Endothelial cell of umbilical vein (primary cell): ENCODE data around the gene CYBA. TPM values are rescaled to one million over a fixed set of nuclear protein-coding genes. Genes with fewer than 3 reads are reported as not detected.

Source experiments
- BruUV-seq: library from RNA; stranded (reverse); fragments of 400-500 nt; replicated peaks from 2 replicates; lab custom pipeline; 2021; lab: Mats Ljungman, UMichigan
- CTCF ChIA-PET: fragments of 300-600, 350-600 bp; sonication (Branson Sonifier 250); formaldehyde crosslinking; loops from one replicate; lab custom pipeline; 2021; ENCODE audit warnings: antibody characterized with exemption, inconsistent platforms; lab: Charles Lee
- POLR2A ChIA-PET: fragments of 300-600, 350-600 bp; sonication (Branson Sonifier 250); formaldehyde crosslinking; loops from one replicate; lab custom pipeline; 2021; ENCODE audit warnings: antibody characterized with exemption, inconsistent platforms; lab: Charles Lee
- DNase-seq: peaks from one replicate; pipeline ENCODE4 v3.0.0-alpha.2; 2011; ENCODE audit warnings: low read depth, low spot score
- FAIRE-seq: peaks from 2 replicates; lab custom pipeline; 2011; peaks lifted over from hg19 to GRCh38; lab: Jason Lieb, UNC
- H2AFZ ChIP-seq: 2 replicates; pipeline ENCODE4 v1.6.0; 2012; ENCODE audit warnings: low read depth, low read length, control low read depth, inconsistent platforms
- H3K27ac ChIP-seq: 2 replicates; pipeline ENCODE4 v1.5.1; 2011; ENCODE audit warnings: low read depth, mild to moderate bottlenecking, control low read depth, low read length, moderate library complexity; ENCODE audit not compliant: insufficient read depth
- H3K27me3 ChIP-seq, 2 experiments: 2 replicates each; pipeline versions ENCODE4 v1.6.0 to v1.6.1; 2011; ENCODE audit warnings: low read length in 2 of 2, mixed read lengths in 1 of 2; ENCODE audit not compliant: control insufficient read depth in 2 of 2, insufficient read depth in 2 of 2
- H3K36me3 ChIP-seq, 2 experiments: 2 replicates in 1 of 2; 3 replicates in 1 of 2; pipeline ENCODE4 v1.5.1; 2011; ENCODE audit warnings: low read length in 2 of 2, mild to moderate bottlenecking in 1 of 2, moderate library complexity in 1 of 2; ENCODE audit not compliant: control insufficient read depth in 2 of 2, insufficient read depth in 2 of 2; ENCODE audit errors: extremely low read depth in 1 of 2
- H3K4me1 ChIP-seq: 3 replicates; pipeline ENCODE4 v1.5.1; 2011; ENCODE audit warnings: mild to moderate bottlenecking, low read length; ENCODE audit not compliant: control insufficient read depth, insufficient read depth; ENCODE audit errors: extremely low read depth
- H3K4me2 ChIP-seq: 2 replicates; pipeline ENCODE4 v1.6.1; 2011; ENCODE audit warnings: low read length, control low read depth, mixed read lengths; ENCODE audit not compliant: insufficient read depth
- H3K4me3 ChIP-seq, 3 experiments: fragments of 200-600 bp in 1 of 3; sonication (generic), shearing (Covaris generic) in 1 of 3; replicated peaks in 1 of 3; 2 replicates each; pipeline ENCODE4 v1.5.1; 2011 to 2016; ENCODE audit warnings: control low read depth in 3 of 3, low read length in 3 of 3, mild to moderate bottlenecking in 2 of 3, inconsistent platforms in 1 of 3, low read depth in 1 of 3, moderate library complexity in 1 of 3; ENCODE audit not compliant: insufficient read depth in 1 of 3
- H3K79me2 ChIP-seq: 2 replicates; pipeline ENCODE4 v1.6.0; 2012; ENCODE audit warnings: low read length, inconsistent platforms; ENCODE audit not compliant: control insufficient read depth, insufficient read depth
- H3K9ac ChIP-seq: replicated peaks from 2 replicates; pipeline ENCODE3; 2011; ENCODE audit warnings: low read length, control low read depth; ENCODE audit not compliant: insufficient read depth; ENCODE audit errors: extremely low read depth
- H3K9me1 ChIP-seq: replicated peaks from 3 replicates; pipeline ENCODE4 v1.6.0; 2011; ENCODE audit warnings: mild to moderate bottlenecking, low read length; ENCODE audit not compliant: control insufficient read depth, insufficient read depth; ENCODE audit errors: extremely low read depth
- H3K9me3 ChIP-seq: replicated peaks from 2 replicates; pipeline ENCODE4 v1.5.1; 2012; ENCODE audit warnings: low read length, inconsistent platforms; ENCODE audit not compliant: control insufficient read depth, insufficient read depth
- H4K20me1 ChIP-seq: replicated peaks from 2 replicates; pipeline ENCODE3; 2011; ENCODE audit warnings: mild to moderate bottlenecking, low read length; ENCODE audit not compliant: control insufficient read depth, insufficient read depth; ENCODE audit errors: extremely low read depth
- EZH2 ChIP-seq: IDR thresholded peaks from 2 replicates; pipeline ENCODE4 v1.6.1; 2012; ENCODE audit warnings: borderline replicate concordance, low read depth, mild to moderate bottlenecking, moderate library complexity, low read length, inconsistent platforms; ENCODE audit not compliant: severe bottlenecking
- FOS ChIP-seq: IDR thresholded peaks from 2 replicates; pipeline ENCODE4 v1.6.1; 2011; ENCODE audit warnings: mild to moderate bottlenecking, low read length, moderate library complexity, borderline replicate concordance; ENCODE audit not compliant: insufficient read depth
- JUN ChIP-seq: IDR thresholded peaks from 2 replicates; pipeline ENCODE4 v1.6.1; 2011; ENCODE audit warnings: borderline replicate concordance, low read depth; ENCODE audit not compliant: insufficient read length, insufficient read depth
- MYC ChIP-seq: IDR thresholded peaks from one replicate; pipeline ENCODE4 v1.6.1; 2011; ENCODE audit warnings: mild to moderate bottlenecking, low read depth, low read length
- dilution Hi-C: fragments of 300-500 bp; cut with MboI; formaldehyde crosslinking; loops from one replicate; pipeline ENCODE4 v1.15.0; 2019; ENCODE audit warnings: low sequenced_read_pairs; ENCODE audit not compliant: extremely low pct_ligation_motif_present
- intact Hi-C: fragments of 100-400 bp; cut with micrococcal nuclease; formaldehyde crosslinking; loops from one replicate; pipeline ENCODE4 v1.10.0; 2022
- polyA plus RNA-seq, 4 experiments: library from polyadenylated mRNA; depleted of rRNA in 3 of 4; stranded (reverse) in 3 of 4; unstranded in 1 of 4; fragments of >200 nt; gene quantifications; 2 replicates each; pipeline versions ENCODE4 v1.2.1 to v1.2.3, GENCODE V29; 2011 to 2012; ENCODE audit warnings: missing spikeins in 1 of 4
- total RNA-seq: library from RNA; stranded (reverse); gene quantifications from 2 replicates; pipeline ENCODE4 v1.2.3, GENCODE V29; 2021
- TF ChIP-seq, protein P1 (sequence below): IDR thresholded peaks from 2 replicates; pipeline ENCODE4 v1.6.1; 2011; ENCODE audit not compliant: insufficient read depth, insufficient read length
- TF ChIP-seq, protein P2 (sequence below), 2 donors: IDR thresholded peaks; 1 replicate in 1 of 2; 2 replicates in 1 of 2; pipeline ENCODE4 v1.5.1; 2011; ENCODE audit warnings: low read length in 2 of 2, mild to moderate bottlenecking in 2 of 2, moderate library complexity in 2 of 2, control low read depth in 1 of 2, inconsistent platforms in 1 of 2, low read depth in 1 of 2; ENCODE audit not compliant: insufficient read depth in 1 of 2; ENCODE audit errors: extremely low read depth in 1 of 2

The CYBA gene
- total and polyA plus RNA-seq, 2 donors (not counting 3 experiments of a cell fraction or from before 2014, with no cell fraction given), result 37.0 to 77.3 TPM

DNA sequence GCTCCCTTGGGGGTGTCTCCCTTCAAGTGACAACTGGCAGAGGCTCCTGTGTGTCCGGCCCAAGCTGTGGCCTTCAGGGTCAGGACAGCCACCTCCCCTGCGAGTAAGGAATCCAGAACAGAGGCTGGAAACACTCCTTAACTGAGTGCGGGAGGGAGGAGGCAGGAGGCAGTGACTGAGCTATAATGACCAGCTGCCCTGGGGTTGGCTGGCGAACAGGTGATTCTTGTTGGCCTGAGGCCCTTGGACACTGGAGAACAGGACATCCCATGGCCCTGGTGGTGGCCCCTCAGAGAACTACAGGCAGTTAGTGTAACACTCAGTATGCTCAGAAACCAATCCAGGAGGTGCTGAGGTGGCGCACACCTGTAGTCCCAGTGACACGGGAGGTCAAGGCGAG is 44.9 kb upstream of the CYBA start:
- H3K79me2 ChIP-seq, result no peaks in the 10 kb centered on the region
- H3K4me3 ChIP-seq, result no peak overlapping the region
- no peaks in the 10 kb centered on the region for H3K27me3 ChIP-seq
- no peaks in the 10 kb centered on the region for H4K20me1 ChIP-seq
- H3K36me3 ChIP-seq, result peaks cover 4 to 21% of the 10 kb centered on the region in 2 experiments
- no TSS peak for BruUV-seq
- ChIA-PET CTCF (interaction anchor here (1.4 kb wide), 1 partner anchor 33 kb away, joined by 4 read pairs; the partner anchor contains the start of gene MVD), POLR2A (no interaction called here)
- no peaks in the 10 kb centered on the region for H3K9me3 ChIP-seq
- FAIRE-seq (no peak), DNase-seq (no peak)
- H3K9ac ChIP-seq, result no peak overlapping the region
- TF ChIP-seq, protein P1, sequence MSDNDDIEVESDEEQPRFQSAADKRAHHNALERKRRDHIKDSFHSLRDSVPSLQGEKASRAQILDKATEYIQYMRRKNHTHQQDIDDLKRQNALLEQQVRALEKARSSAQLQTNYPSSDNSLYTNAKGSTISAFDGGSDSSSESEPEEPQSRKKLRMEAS, result no peak
- TF ChIP-seq MYC (no peak), JUN (no peak), FOS (no peak), EZH2 (no peak)
- TF ChIP-seq, protein P2, sequence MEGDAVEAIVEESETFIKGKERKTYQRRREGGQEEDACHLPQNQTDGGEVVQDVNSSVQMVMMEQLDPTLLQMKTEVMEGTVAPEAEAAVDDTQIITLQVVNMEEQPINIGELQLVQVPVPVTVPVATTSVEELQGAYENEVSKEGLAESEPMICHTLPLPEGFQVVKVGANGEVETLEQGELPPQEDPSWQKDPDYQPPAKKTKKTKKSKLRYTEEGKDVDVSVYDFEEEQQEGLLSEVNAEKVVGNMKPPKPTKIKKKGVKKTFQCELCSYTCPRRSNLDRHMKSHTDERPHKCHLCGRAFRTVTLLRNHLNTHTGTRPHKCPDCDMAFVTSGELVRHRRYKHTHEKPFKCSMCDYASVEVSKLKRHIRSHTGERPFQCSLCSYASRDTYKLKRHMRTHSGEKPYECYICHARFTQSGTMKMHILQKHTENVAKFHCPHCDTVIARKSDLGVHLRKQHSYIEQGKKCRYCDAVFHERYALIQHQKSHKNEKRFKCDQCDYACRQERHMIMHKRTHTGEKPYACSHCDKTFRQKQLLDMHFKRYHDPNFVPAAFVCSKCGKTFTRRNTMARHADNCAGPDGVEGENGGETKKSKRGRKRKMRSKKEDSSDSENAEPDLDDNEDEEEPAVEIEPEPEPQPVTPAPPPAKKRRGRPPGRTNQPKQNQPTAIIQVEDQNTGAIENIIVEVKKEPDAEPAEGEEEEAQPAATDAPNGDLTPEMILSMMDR (IDR thresholded peaks at IDR 0.05; ENCODE audit: extremely low read depth in 1 of 2, insufficient read depth in 1 of 2, low read depth in 1 of 2, low read length in 2 of 2), result no peak
- H3K4me2 ChIP-seq, result no peak overlapping the region
- no peaks in the 10 kb centered on the region for H3K9me1 ChIP-seq
- peaks cover 7% of the 10 kb centered on the region for H3K4me1 ChIP-seq
- dilution Hi-C loops (no loop called here), intact Hi-C loops (no loop called here)
- H3K27ac ChIP-seq, result no peak overlapping the region
- no peak overlapping the region for H2AFZ ChIP-seq
